ACC112 (cell line): ENCODE data around the gene PAX2.

Source experiments
- H2AFZ ChIP-seq: fragments of 200-600 bp; sonication (generic); one replicate; pipeline ENCODE4 v1.6.0; 2017; ENCODE audit warnings: antibody characterized with exemption, low read length; ENCODE audit not compliant: unreplicated experiment
- H3K27ac ChIP-seq: fragments of 200-600 bp; sonication (generic); 2 replicates; pipeline ENCODE4 v1.5.1; 2014; ENCODE audit warnings: low read depth, mild to moderate bottlenecking, antibody characterized with exemption, low read length, moderate library complexity
- H3K27me3 ChIP-seq: fragments of 200-600 bp; sonication (generic); 2 replicates; pipeline ENCODE4 v1.6.1; 2014; ENCODE audit warnings: mild to moderate bottlenecking, antibody characterized with exemption, low read length, moderate library complexity, mixed read lengths; ENCODE audit not compliant: insufficient read depth
- H3K36me3 ChIP-seq: fragments of 200-600 bp; sonication (generic); 2 replicates; pipeline ENCODE4 v1.6.1; 2016; ENCODE audit warnings: mild to moderate bottlenecking, antibody characterized with exemption, low read length, moderate library complexity, mixed read lengths; ENCODE audit not compliant: insufficient read depth
- H3K4me1 ChIP-seq: fragments of 200-600 bp; sonication (generic); one replicate; pipeline ENCODE4 v1.6.1; 2016; ENCODE audit warnings: low read length, mixed read lengths; ENCODE audit not compliant: insufficient read depth, unreplicated experiment, control insufficient read depth
- H3K4me3 ChIP-seq: fragments of 200-600 bp; sonication (generic); 2 replicates; pipeline ENCODE4 v1.5.1; 2014; ENCODE audit warnings: mild to moderate bottlenecking, low read depth, low read length
- H3K79me2 ChIP-seq: fragments of 200-600 bp; sonication (generic); one replicate; pipeline ENCODE4 v1.6.0; 2016; ENCODE audit warnings: low read length; ENCODE audit not compliant: control insufficient read depth, unreplicated experiment, insufficient read depth

Gene PAX2

DNA sequence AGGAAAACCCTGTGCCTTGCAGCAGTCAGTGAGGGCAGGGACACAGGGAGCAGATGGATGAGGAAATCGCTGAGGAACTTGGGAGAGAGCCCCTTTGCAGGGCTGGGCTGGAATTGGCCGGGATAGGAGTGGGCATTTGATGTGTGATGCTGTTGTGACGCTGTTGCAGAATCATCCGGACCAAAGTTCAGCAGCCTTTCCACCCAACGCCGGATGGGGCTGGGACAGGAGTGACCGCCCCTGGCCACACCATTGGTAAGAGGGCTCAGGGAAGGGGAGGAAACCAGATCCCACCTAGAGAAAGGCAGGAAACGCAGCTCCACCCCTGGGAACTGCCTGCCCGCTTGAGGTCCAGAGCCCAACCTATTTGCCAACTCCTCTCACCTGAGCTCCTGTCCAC lies 33.9 kb downstream of the PAX2 start:
- Histone ChIP-seq H3K4me1 (no peaks in the 10 kb centered on the region), H3K27ac (no peak overlapping the region), H3K27me3 (peaks cover 86% of the 10 kb centered on the region), H2AFZ (no peak overlapping the region), H3K36me3 (no peaks in the 10 kb centered on the region), H3K4me3 (no peak overlapping the region), H3K79me2 (no peaks in the 10 kb centered on the region)

- H3K27me3 ChIP-seq: peaks cover 86% of the 10 kb centered on the region
- H2AFZ ChIP-seq: no peak overlapping the region
- H3K4me3 ChIP-seq: no peak overlapping the region
- no peak overlapping the region for H3K27ac ChIP-seq
- no peaks in the 10 kb centered on the region for H3K79me2 ChIP-seq
- no peaks in the 10 kb centered on the region for H3K36me3 ChIP-seq
- no peaks in the 10 kb centered on the region for H3K4me1 ChIP-seq
Observed at GRCh38 chr10:100780324-100780723, 34.9 kb downstream of the PAX2 start.

- Histone ChIP-seq H3K27ac (no peak overlapping the region), H3K36me3 (no peaks in the 10 kb centered on the region), H3K4me3 (no peak overlapping the region), H3K27me3 (peaks cover 87% of the 10 kb centered on the region), H3K79me2 (no peaks in the 10 kb centered on the region), H2AFZ (no peak overlapping the region), H3K4me1 (no peaks in the 10 kb centered on the region)
Observed at GRCh38 chr10:100781145-100781665, 35.8 kb downstream of the PAX2 start.

GRCh38 chr10:100782461-100783244 lies 37.3 kb downstream of the PAX2 start:
- Histone ChIP-seq H3K27me3 (peaks cover 92% of the 10 kb centered on the region), H3K36me3 (no peaks in the 10 kb centered on the region), H3K4me3 (no peak overlapping the region), H3K27ac (no peak overlapping the region), H2AFZ (no peak overlapping the region), H3K4me1 (no peaks in the 10 kb centered on the region), H3K79me2 (no peaks in the 10 kb centered on the region)

GRCh38 chr10:100784126-100784525 lies 38.7 kb downstream of the PAX2 start:
- Histone ChIP-seq H3K4me1 (no peaks in the 10 kb centered on the region), H3K27me3 (peaks cover 92% of the 10 kb centered on the region), H3K27ac (no peak overlapping the region), H3K4me3 (no peak overlapping the region), H3K79me2 (no peaks in the 10 kb centered on the region), H3K36me3 (no peaks in the 10 kb centered on the region), H2AFZ (no peak overlapping the region)

DNA sequence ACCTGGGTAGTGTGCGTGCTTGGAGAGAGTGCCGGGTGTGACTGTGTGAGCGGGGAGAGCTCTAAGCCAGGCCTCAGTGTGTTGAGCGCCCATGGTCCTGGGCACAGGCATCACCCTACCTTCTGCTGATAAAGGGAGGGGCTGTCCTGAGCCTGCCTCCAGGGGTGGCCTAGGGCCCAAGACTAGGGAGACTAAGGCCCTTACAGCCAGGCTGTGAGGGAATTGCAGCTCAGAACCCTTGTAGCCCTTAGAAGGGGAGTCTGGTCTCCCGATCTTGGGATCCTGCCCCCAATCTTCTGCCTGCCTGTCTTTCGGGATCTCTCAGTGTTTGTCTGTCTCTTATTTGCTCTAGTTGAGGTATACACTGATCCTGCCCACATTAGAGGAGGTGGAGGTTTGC lies 41.2 kb downstream of the PAX2 start:
- no peak overlapping the region for H3K4me3 ChIP-seq
- no peaks in the 10 kb centered on the region for H3K36me3 ChIP-seq
- no peaks in the 10 kb centered on the region for H3K79me2 ChIP-seq
- no peak overlapping the region for H3K27ac ChIP-seq
- no peaks in the 10 kb centered on the region for H3K4me1 ChIP-seq
- H3K27me3 ChIP-seq: peaks cover 93% of the 10 kb centered on the region
- no peak overlapping the region for H2AFZ ChIP-seq

DNA sequence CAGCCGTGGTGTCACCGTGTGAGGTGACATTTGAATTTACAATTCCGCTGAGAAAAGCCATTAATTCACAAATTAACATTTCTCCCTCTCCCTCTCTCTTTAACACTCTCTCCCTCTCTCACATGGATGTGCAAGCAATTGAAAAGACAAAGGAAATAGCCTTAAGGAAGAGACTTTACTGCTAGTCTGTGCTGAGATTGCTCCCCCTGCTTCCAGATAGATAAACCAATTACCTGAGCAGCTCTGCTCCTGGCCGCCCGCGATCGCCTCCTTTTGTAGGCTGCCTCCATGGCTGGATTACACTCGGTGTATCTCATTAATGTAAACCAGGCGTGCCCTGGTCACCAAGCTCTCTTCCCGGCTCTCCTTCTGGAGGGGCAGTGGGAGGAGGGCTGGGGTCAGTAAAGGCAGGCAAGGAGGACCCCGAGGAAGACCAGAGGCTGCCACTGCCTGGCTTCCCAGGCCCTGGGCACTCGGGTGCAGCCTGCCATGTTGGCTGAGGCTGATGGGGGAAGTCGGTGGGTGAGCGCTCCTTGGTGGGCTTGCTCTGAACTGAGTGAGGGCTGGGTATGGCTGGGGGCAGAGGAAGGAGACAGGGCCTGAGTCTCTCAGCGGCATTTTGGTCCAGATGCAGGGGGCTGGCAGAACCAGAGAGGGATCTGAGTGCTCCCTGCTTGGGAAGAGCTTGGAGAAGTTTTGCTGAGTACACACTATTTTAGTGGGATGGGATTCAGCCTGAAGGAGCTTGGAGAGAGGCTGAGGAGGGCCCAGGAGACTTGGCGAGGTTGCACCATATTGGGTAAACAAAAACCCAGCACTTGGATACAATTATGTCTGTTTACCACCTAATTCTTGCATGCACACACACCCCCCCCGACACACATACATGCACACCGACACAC lies 42.9 kb downstream of the PAX2 start:
- H3K4me3 ChIP-seq: no peak overlapping the region
- H3K4me1 ChIP-seq: no peaks in the 10 kb centered on the region
- H3K27me3 ChIP-seq: peaks cover 94% of the 10 kb centered on the region
- H3K36me3 ChIP-seq: no peaks in the 10 kb centered on the region
- no peak overlapping the region for H2AFZ ChIP-seq
- no peak overlapping the region for H3K27ac ChIP-seq
- H3K79me2 ChIP-seq: no peaks in the 10 kb centered on the region

- Histone ChIP-seq H3K27ac (no peak overlapping the region), H3K27me3 (peaks cover 100% of the 10 kb centered on the region), H3K4me3 (no peak overlapping the region), H3K79me2 (no peaks in the 10 kb centered on the region), H2AFZ (no peak overlapping the region), H3K36me3 (no peaks in the 10 kb centered on the region), H3K4me1 (no peaks in the 10 kb centered on the region)
Observed at GRCh38 chr10:100790761-100791208, 45.4 kb downstream of the PAX2 start.

DNA sequence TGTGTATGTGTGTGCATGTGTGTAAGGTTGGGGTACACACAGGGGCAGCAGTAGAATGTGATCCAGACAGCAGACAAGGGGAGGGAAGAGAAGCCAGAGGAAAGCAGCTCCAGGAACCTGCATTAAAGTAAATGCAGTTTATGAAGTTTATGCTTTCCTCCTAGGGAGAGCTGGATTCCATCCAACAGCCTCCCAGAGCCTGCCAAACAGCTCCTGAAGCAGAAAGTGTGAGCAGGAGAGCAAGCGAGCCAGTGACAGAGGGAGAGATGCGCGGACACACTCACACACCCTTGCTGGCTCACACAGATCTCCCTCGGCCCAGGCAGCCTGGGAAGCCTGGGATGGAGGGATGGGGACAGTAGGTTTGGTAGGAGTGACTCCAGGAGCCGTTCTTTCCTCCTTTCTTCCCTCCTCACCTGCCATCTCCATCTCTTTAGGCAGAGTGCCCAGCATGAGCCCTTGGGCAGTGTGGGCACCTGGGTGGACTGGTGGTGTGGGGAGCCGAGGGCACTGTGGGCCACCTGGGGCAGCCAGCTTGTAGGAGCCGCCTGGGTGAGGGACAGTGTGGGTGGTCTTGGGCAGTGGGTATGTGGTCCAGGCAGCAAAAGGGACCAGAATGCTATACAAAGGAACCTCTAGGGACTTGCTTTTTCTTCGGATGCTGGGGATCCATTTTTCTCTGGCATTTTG lies 46.1 kb downstream of the PAX2 start:
- Histone ChIP-seq H3K4me3 (no peak overlapping the region), H3K79me2 (no peaks in the 10 kb centered on the region), H2AFZ (no peak overlapping the region), H3K27me3 (peaks cover 100% of the 10 kb centered on the region), H3K36me3 (no peaks in the 10 kb centered on the region), H3K27ac (no peak overlapping the region), H3K4me1 (no peaks in the 10 kb centered on the region)

DNA sequence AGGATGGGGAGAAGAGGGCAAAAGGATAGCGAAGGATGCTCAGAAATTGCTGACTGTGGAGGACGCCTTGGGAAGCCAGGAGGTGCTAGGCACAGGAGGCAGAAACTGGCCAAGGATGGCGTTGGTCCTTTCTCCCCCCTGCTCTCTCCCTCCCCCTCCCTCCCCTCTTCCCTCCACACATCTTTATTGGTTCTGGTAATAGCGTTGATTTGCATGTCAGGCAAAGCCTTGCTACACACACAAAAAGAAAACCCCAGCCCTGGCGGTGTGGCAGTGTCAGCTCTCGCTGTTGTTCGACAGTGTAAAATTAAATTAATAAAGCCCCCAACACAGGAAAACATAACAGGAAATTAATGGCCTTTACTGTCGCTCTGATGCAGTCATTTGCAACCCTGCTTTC lies 47.2 kb downstream of the PAX2 start:
- H3K27ac ChIP-seq: no peak overlapping the region
- H3K27me3 ChIP-seq: peaks cover 100% of the 10 kb centered on the region
- H3K4me3 ChIP-seq: no peak overlapping the region
- H3K4me1 ChIP-seq: no peaks in the 10 kb centered on the region
- no peak overlapping the region for H2AFZ ChIP-seq
- no peaks in the 10 kb centered on the region for H3K36me3 ChIP-seq
- H3K79me2 ChIP-seq: no peaks in the 10 kb centered on the region
